ENCODE results near the gene EXOC2. TPM values are rescaled to one million over a fixed set of nuclear protein-coding genes. Genes with fewer than 3 reads are reported as not detected.

EXOC2 gene
- total and polyA plus RNA-seq, 4 experiments from 2014 or later: 38.2 to 48.3 (median 46.1) TPM

DNA sequence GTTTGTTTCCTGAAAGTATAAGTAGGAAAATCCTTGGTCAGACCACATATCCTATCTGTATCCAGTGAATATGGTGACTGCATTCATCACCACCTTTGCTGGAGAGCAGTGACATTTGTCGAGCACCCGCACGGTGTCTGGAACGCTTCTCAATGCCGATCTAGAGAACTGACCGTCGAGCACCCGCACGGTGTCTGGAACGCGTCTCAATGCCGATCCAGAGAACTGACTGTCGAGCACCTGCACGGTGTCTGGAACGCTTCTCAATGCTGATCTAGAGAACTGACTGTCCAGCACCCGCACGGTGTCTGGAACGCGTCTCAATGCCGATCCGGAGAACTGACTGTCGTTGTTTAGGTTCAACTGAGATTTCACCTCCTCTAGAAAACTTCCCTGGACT, 103.8 kb downstream of the EXOC2 start:
- H3K27ac ChIP-seq (ENCODE audit: low read depth, low read length): no peak overlapping the region
- Mint-ChIP-seq H3K4me1 (peaks cover 0 to 4% (median 3%) of the 10 kb centered on the region in 4 donors), H3K36me3 (peaks cover 26 to 45% of the 10 kb centered on the region in 2 donors)

DNA sequence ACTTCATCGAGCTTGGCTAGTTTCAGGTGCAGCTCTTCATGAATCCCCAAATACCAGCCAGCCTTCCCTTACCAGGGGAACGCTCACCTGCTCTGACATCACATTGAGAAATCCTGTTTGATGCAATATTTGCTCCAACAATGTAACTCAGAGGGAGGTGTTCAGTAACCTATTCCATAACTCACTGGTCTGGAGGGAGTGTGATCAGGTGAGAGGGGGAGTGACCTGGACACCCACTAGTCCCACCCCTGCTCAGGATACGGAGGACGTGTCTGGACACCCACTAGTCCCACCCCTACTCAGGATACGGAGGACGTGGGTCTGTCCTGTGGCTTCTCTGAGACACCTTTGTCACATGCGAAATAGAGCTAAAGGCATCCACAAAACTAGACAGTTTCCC, 106.4 kb downstream of the EXOC2 start:
- POLR2A ChIA-PET (ENCODE audit: partially characterized antibody): no interaction called here
- Mint-ChIP-seq H3K36me3 (peaks cover 18 to 34% of the 10 kb centered on the region in 2 donors), H3K4me3 (no peak overlapping the region)

More for the DNA sequence above, 103.8 kb downstream of the EXOC2 start:
- no peak for DNase-seq
- H3K27me3 Mint-ChIP-seq: no peaks in the 10 kb centered on the region
- no peak overlapping the region for H3K4me3 Mint-ChIP-seq
- H3K4me1 ChIP-seq (ENCODE audit: insufficient read depth, low read length): no peaks in the 10 kb centered on the region
- H3K4me3 ChIP-seq (ENCODE audit: low read length in 2 of 2): no peak overlapping the region
- H3K27ac Mint-ChIP-seq: peak overlapping the region in 1 of 7 donors; percentile 42
- peaks cover 0 to 3% (median 0%) of the 10 kb centered on the region in 8 donors for H3K9me3 Mint-ChIP-seq
- H3K36me3 ChIP-seq (ENCODE audit: insufficient read depth, low read length): peaks cover 21% of the 10 kb centered on the region
- H3K9me3 ChIP-seq (ENCODE audit: control insufficient read depth in 1 of 2, low read length in 2 of 2): no peaks in the 10 kb centered on the region
- ChIA-PET POLR2A (ENCODE audit: partially characterized antibody) (no interaction called here), CTCF (ENCODE audit: partially characterized antibody) (interaction anchor here (7.0 kb wide), 1 partner anchor 807 kb away, joined by 88 read pairs; no protein-coding TSS in a partner anchor)
- no peaks in the 10 kb centered on the region for H3K27me3 ChIP-seq (ENCODE audit: insufficient read depth, low read length)
- intact Hi-C loops (cut with micrococcal nuclease): no loop called here

DNA sequence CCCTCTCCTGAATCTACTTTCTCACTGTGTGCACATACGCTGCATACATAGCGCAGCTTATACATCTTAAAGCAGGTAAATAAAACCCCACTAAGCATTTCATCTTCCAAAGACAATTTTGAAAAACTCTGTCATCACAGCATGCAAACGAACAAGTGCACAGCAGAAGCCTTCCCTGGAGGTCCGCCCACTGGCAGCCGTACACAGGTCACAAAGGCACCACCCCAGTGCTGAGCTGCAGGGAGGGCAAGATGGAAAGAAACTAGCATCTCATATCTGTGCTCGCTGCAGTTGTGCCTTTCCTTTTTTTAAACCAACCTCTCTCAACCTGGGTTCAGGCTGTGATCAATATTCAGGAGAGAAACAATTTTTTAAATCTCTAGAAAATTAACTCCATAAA, 109.3 kb downstream of the EXOC2 start:
- Mint-ChIP-seq H3K9me3 (no peaks in the 10 kb centered on the region), H3K4me1 (peaks cover 0 to 15% (median 7%) of the 10 kb centered on the region in 4 donors), H3K27ac (no peak overlapping the region), H3K4me3 (no peak overlapping the region), H3K27me3 (no peaks in the 10 kb centered on the region), H3K36me3 (peaks cover 0 to 11% of the 10 kb centered on the region in 2 donors)
- ChIA-PET POLR2A (ENCODE audit: partially characterized antibody) (no interaction called here), CTCF (ENCODE audit: partially characterized antibody) (interaction anchor here (1.1 to 3.6 kb wide), 3 partner anchors 8 to 194 kb away, joined by 3 to 31 read pairs (median 3); no protein-coding TSS in a partner anchor)
- Histone ChIP-seq H3K4me1 (ENCODE audit: insufficient read depth, low read length) (peaks cover 8% of the 10 kb centered on the region), H3K27me3 (ENCODE audit: insufficient read depth, low read length) (no peaks in the 10 kb centered on the region), H3K27ac (ENCODE audit: low read depth, low read length) (no peak overlapping the region), H3K36me3 (ENCODE audit: insufficient read depth, low read length) (peaks cover 3% of the 10 kb centered on the region), H3K9me3 (ENCODE audit: control insufficient read depth in 1 of 2, low read length in 2 of 2) (no peaks in the 10 kb centered on the region), H3K4me3 (ENCODE audit: low read length in 2 of 2) (no peak overlapping the region)
- DNase-seq: no peak
- intact Hi-C loops (cut with micrococcal nuclease): no loop called here

More for the DNA sequence above, 106.4 kb downstream of the EXOC2 start:
- intact Hi-C loops (cut with micrococcal nuclease): no loop called here
- H3K9me3 Mint-ChIP-seq: peaks cover 0 to 3% (median 0%) of the 10 kb centered on the region in 8 donors
- H3K4me1 Mint-ChIP-seq: peaks cover 0 to 15% (median 9%) of the 10 kb centered on the region in 4 donors
- H3K27ac Mint-ChIP-seq: no peak overlapping the region
- H3K27ac ChIP-seq (ENCODE audit: low read depth, low read length): no peak overlapping the region
- H3K27me3 Mint-ChIP-seq: no peaks in the 10 kb centered on the region
- no peak overlapping the region for H3K4me3 ChIP-seq (ENCODE audit: low read length in 2 of 2)
- no peaks in the 10 kb centered on the region for H3K27me3 ChIP-seq (ENCODE audit: insufficient read depth, low read length)
- H3K9me3 ChIP-seq (ENCODE audit: control insufficient read depth in 1 of 2, low read length in 2 of 2): no peaks in the 10 kb centered on the region
- DNase-seq: no peak
- CTCF ChIA-PET (ENCODE audit: partially characterized antibody): interaction anchor here (0.7 to 1.0 kb wide), 2 partner anchors 14 to 199 kb away, joined by 3 read pairs; no protein-coding TSS in a partner anchor
- peaks cover 12% of the 10 kb centered on the region for H3K36me3 ChIP-seq (ENCODE audit: insufficient read depth, low read length)
- H3K4me1 ChIP-seq (ENCODE audit: insufficient read depth, low read length): peaks cover 8% of the 10 kb centered on the region

DNA sequence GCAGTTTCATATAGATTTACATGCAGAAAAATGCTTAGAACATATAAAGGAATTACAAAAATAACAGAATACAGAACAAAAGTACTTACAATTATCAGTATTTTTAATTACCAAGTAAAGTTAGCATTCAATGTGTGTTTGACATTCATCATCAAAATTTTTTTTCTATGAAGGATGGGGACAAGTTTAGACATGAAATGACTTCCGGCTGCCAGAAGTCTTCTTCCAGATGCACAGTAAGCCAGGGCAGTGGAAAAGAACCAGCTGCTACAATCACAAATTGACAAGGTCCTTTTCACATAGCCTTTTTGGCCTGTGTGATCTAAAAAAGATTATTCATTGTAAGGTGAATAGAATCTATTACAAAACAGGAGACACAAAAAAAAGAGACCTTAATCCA, 109.8 kb downstream of the EXOC2 start:
- intact Hi-C loops (cut with micrococcal nuclease): no loop called here
- H3K36me3 ChIP-seq (ENCODE audit: insufficient read depth, low read length): peaks cover 3% of the 10 kb centered on the region
- no peaks in the 10 kb centered on the region for H3K9me3 Mint-ChIP-seq
- no peak overlapping the region for H3K4me3 ChIP-seq (ENCODE audit: low read length in 2 of 2)
- H3K27me3 ChIP-seq (ENCODE audit: insufficient read depth, low read length): no peaks in the 10 kb centered on the region
- peaks cover 8% of the 10 kb centered on the region for H3K4me1 ChIP-seq (ENCODE audit: insufficient read depth, low read length)
- no peak overlapping the region for H3K27ac ChIP-seq (ENCODE audit: low read depth, low read length)
- no peak overlapping the region for H3K4me3 Mint-ChIP-seq
- POLR2A ChIA-PET (ENCODE audit: partially characterized antibody): no interaction called here
- no peaks in the 10 kb centered on the region for H3K27me3 Mint-ChIP-seq
- H3K9me3 ChIP-seq (ENCODE audit: control insufficient read depth in 1 of 2, low read length in 2 of 2): no peaks in the 10 kb centered on the region
- no peak overlapping the region for H3K27ac Mint-ChIP-seq
- no peak for DNase-seq
- H3K36me3 Mint-ChIP-seq: peaks cover 0 to 10% of the 10 kb centered on the region in 2 donors
- CTCF ChIA-PET (ENCODE audit: partially characterized antibody): interaction anchor here (1.1 to 3.6 kb wide), 3 partner anchors 8 to 194 kb away, joined by 3 to 31 read pairs (median 3); no protein-coding TSS in a partner anchor
- H3K4me1 Mint-ChIP-seq: peaks cover 3 to 15% (median 7%) of the 10 kb centered on the region in 4 donors

DNA sequence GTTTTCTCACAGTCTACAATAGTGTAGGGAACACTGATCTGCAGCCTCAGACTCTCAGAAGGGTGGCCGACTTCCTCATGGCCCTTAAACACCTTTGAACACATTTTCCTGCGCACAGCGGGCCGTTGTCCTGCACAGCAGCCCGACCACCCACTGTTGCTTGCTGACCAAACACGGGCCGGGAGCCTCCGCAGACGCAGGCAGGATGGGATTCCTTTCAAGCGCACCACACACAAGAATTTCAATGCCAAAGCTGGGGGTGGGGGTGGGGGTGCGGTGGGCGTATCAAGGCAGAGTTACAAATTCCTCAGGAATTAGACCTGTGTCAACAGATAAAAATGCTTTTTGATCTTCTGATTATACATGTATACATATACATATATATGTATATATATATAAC, 110.6 kb downstream of the EXOC2 start:
- Histone ChIP-seq H3K9me3 (ENCODE audit: control insufficient read depth in 1 of 2, low read length in 2 of 2) (no peaks in the 10 kb centered on the region), H3K36me3 (ENCODE audit: insufficient read depth, low read length) (peaks cover 3% of the 10 kb centered on the region), H3K27ac (ENCODE audit: low read depth, low read length) (no peak overlapping the region), H3K4me1 (ENCODE audit: insufficient read depth, low read length) (peaks cover 8% of the 10 kb centered on the region), H3K27me3 (ENCODE audit: insufficient read depth, low read length) (no peaks in the 10 kb centered on the region), H3K4me3 (ENCODE audit: low read length in 2 of 2) (no peak overlapping the region)
- Mint-ChIP-seq H3K9me3 (no peaks in the 10 kb centered on the region), H3K36me3 (peaks cover 0 to 8% of the 10 kb centered on the region in 2 donors), H3K27me3 (no peaks in the 10 kb centered on the region), H3K4me1 (peaks cover 3 to 15% (median 7%) of the 10 kb centered on the region in 4 donors), H3K4me3 (peak overlapping the region in 1 of 8 donors; percentile 36), H3K27ac (peak overlapping the region in 2 of 7 donors; percentile 15 to 52)
- POLR2A ChIA-PET (ENCODE audit: partially characterized antibody): no interaction called here
- intact Hi-C loops (cut with micrococcal nuclease): no loop called here
- CTCF ChIA-PET (ENCODE audit: partially characterized antibody): interaction anchor here (1.1 to 3.6 kb wide), 3 partner anchors 9 to 193 kb away, joined by 3 to 31 read pairs (median 3); no protein-coding TSS in a partner anchor
- DNase-seq: no peak

DNA sequence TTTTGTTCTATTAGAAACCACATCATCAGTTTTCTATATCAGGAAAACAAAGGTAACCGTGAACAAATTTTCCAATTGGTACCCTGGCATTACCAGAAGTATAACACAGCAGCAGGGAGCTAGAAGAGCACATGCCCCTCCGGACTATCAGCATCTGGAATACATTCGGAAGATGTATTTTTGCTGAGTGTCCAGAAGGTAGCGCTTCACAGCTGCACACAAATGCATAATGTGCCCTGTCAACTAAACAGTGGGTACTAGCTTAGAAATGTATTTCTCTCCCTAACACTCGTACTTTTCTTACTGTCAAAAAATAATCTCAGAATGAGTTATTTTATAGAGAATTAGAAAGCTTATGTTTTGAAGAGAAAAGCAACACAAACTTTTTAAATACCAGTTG, 113.6 kb downstream of the EXOC2 start:
- intact Hi-C loops (cut with micrococcal nuclease): no loop called here

DNA sequence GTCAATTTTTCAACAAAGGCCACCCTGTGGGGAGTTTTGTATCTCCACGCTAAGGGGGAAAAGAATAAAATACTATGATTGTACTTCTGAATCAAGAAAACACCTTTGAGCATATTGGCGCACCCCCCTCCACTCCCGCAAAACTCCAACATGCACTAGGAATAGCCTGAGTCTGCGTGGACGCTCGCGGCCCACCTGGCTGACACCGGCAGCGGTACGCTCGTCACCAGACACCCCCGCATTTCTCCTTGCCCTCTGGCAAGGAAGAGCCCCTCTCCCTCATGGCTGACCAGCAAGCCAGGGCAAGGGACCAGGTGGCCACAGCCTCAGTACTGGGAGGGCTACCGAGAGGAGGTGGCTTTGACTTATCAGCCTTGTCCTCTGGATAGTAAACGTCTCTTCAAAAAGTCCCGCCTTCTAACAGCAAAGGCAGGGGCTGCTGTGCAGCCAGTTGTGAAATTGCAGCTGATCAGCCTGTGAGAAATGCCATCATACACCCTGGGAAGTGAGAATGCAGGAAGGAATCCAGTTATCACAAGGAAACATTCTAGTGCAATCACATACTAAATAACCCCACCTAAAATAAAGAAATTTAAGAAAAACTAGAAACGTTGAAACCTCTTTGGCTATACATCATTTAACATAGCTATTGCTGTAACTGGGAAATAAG, 120.2 kb downstream of the EXOC2 start:
- H3K27me3 ChIP-seq (ENCODE audit: insufficient read depth, low read length): no peaks in the 10 kb centered on the region
- H3K4me3 ChIP-seq (ENCODE audit: low read length in 2 of 2): no peak overlapping the region
- H3K9me3 ChIP-seq (ENCODE audit: control insufficient read depth in 1 of 2, low read length in 2 of 2): no peaks in the 10 kb centered on the region
- Mint-ChIP-seq H3K4me1 (peaks cover 0 to 1% (median 0%) of the 10 kb centered on the region in 4 donors), H3K27ac (no peak overlapping the region), H3K36me3 (peaks cover 50 to 64% of the 10 kb centered on the region in 2 donors), H3K9me3 (no peaks in the 10 kb centered on the region), H3K4me3 (no peak overlapping the region), H3K27me3 (no peaks in the 10 kb centered on the region)
- intact Hi-C loops (cut with micrococcal nuclease): no loop called here
- POLR2A ChIA-PET (ENCODE audit: partially characterized antibody): no interaction called here
- DNase-seq: no peak
- no peaks in the 10 kb centered on the region for H3K4me1 ChIP-seq (ENCODE audit: insufficient read depth, low read length)
- H3K27ac ChIP-seq (ENCODE audit: low read depth, low read length): no peak overlapping the region
- CTCF ChIA-PET (ENCODE audit: partially characterized antibody): interaction anchor here (1.6 to 1.7 kb wide), 2 partner anchors 14 to 21 kb away, joined by 3 to 6 read pairs; no protein-coding TSS in a partner anchor
- peaks cover 27% of the 10 kb centered on the region for H3K36me3 ChIP-seq (ENCODE audit: insufficient read depth, low read length)

More for the DNA sequence above, 113.6 kb downstream of the EXOC2 start:
- Histone ChIP-seq H3K9me3 (ENCODE audit: control insufficient read depth in 1 of 2, low read length in 2 of 2) (no peaks in the 10 kb centered on the region), H3K36me3 (ENCODE audit: insufficient read depth, low read length) (peaks cover 8% of the 10 kb centered on the region), H3K4me3 (ENCODE audit: low read length in 2 of 2) (no peak overlapping the region), H3K27me3 (ENCODE audit: insufficient read depth, low read length) (no peaks in the 10 kb centered on the region), H3K4me1 (ENCODE audit: insufficient read depth, low read length) (peaks cover 8% of the 10 kb centered on the region), H3K27ac (ENCODE audit: low read depth, low read length) (no peak overlapping the region)
- H3K27me3 Mint-ChIP-seq: no peaks in the 10 kb centered on the region
- H3K36me3 Mint-ChIP-seq: peaks cover 20 to 23% of the 10 kb centered on the region in 2 donors
- ChIA-PET CTCF (ENCODE audit: partially characterized antibody) (interaction anchor here (1.0 kb wide), 1 partner anchor 143 kb away, joined by 4 read pairs; no protein-coding TSS in a partner anchor), POLR2A (ENCODE audit: partially characterized antibody) (interaction anchor here (0.9 kb wide), 1 partner anchor 187 kb away, joined by 3 read pairs; no protein-coding TSS in a partner anchor)
- peaks cover 3 to 15% (median 7%) of the 10 kb centered on the region in 4 donors for H3K4me1 Mint-ChIP-seq
- no peak overlapping the region for H3K27ac Mint-ChIP-seq
- no peak for DNase-seq
- no peak overlapping the region for H3K4me3 Mint-ChIP-seq
- H3K9me3 Mint-ChIP-seq: no peaks in the 10 kb centered on the region

All from CD4-positive, alpha-beta memory T cell (primary cell).